ENCODE data around the gene CAV1.
A peak's percentile ranks its signal among the peaks of the same experiment; 100 is the strongest.

The CAV1 gene

GRCh38 chr7:116532102-116532688, 7.4 kb downstream of the CAV1 start:
- no peak for DNase-seq

- DNase-seq: no peak
Observed at GRCh38 chr7:116534790-116535189, 10.0 kb downstream of the CAV1 start.

- no peak for DNase-seq
Observed at GRCh38 chr7:116535416-116535815, 10.6 kb downstream of the CAV1 start.

- no peak for DNase-seq
Observed at GRCh38 chr7:116538138-116538537, 13.3 kb downstream of the CAV1 start.

- DNase-seq: no peak
Observed at GRCh38 chr7:116539879-116540278, 15.0 kb downstream of the CAV1 start.

GRCh38 chr7:116540743-116541142, 15.9 kb downstream of the CAV1 start:
- no peak for DNase-seq

- DNase-seq: no peak
Observed at GRCh38 chr7:116541951-116542350, 17.1 kb downstream of the CAV1 start.

GRCh38 chr7:116542618-116543017, 17.8 kb downstream of the CAV1 start:
- no peak for DNase-seq

- DNase-seq: no peak
Observed at GRCh38 chr7:116543664-116544063, 18.8 kb downstream of the CAV1 start.

- no peak for DNase-seq
Observed at GRCh38 chr7:116544487-116544886, 19.7 kb downstream of the CAV1 start.

- DNase-seq: no peak
Observed at GRCh38 chr7:116545411-116545993, 20.7 kb downstream of the CAV1 start.

- DNase-seq: no peak
Observed at GRCh38 chr7:116546054-116546453, 21.2 kb downstream of the CAV1 start.

GRCh38 chr7:116546916-116547315, 22.1 kb downstream of the CAV1 start:
- DNase-seq: no peak

- no peak for DNase-seq
Observed at GRCh38 chr7:116547347-116547746, 22.5 kb downstream of the CAV1 start.

- peak; percentile 10 for DNase-seq
Observed at GRCh38 chr7:116548506-116548905, 23.7 kb downstream of the CAV1 start.

- DNase-seq: no peak
Observed at GRCh38 chr7:116549370-116549769, 24.5 kb downstream of the CAV1 start.

- peak; percentile 90 for DNase-seq
Observed at GRCh38 chr7:116551692-116552091, 26.9 kb downstream of the CAV1 start.

GRCh38 chr7:116552602-116553001, 27.8 kb downstream of the CAV1 start:
- no peak for DNase-seq

- DNase-seq: no peak
Observed at GRCh38 chr7:116553168-116553964, 28.5 kb downstream of the CAV1 start.

- no peak for DNase-seq
Observed at GRCh38 chr7:116554436-116554835, 29.6 kb downstream of the CAV1 start.

- DNase-seq: peak; percentile 47
Observed at GRCh38 chr7:116554911-116555310, 30.1 kb downstream of the CAV1 start.

- DNase-seq: no peak
Observed at GRCh38 chr7:116557066-116557585, 32.3 kb downstream of the CAV1 start.

- DNase-seq: no peak
Observed at GRCh38 chr7:116557901-116558300, 33.1 kb downstream of the CAV1 start.

All from MV-4-11 (cell line).